Smooth muscle cell (in vitro differentiated cells): ENCODE measurements around the gene ERBB4. TPM values are rescaled to one million over a fixed set of nuclear protein-coding genes. Genes with fewer than 3 reads are reported as not detected.

Experiments
- DNase-seq: peaks from one replicate; lab custom pipeline; 2025; ENCODE audit not compliant: unreplicated experiment; lab: John Stamatoyannopoulos, UW
- H2AFZ ChIP-seq: fragments of 200-600 bp; sonication (generic); 2 replicates; pipeline ENCODE4 v1.6.0; 2016; ENCODE audit warnings: antibody characterized with exemption, low read depth, mild to moderate bottlenecking
- H3F3A ChIP-seq: fragments of 200-600 bp; sonication (generic); 2 replicates; pipeline ENCODE4 v1.6.0; 2017; ENCODE audit warnings: antibody characterized with exemption, low read depth
- H3K27ac ChIP-seq: fragments of 200-600 bp; sonication (generic); 2 replicates; pipeline ENCODE4 v1.5.1; 2016; ENCODE audit warnings: low read depth, mild to moderate bottlenecking
- H3K27me3 ChIP-seq: fragments of 200-600 bp; sonication (generic); 2 replicates; pipeline ENCODE4 v1.6.1; 2016; ENCODE audit warnings: low read depth, mild to moderate bottlenecking
- H3K36me3 ChIP-seq: fragments of 200-600 bp; sonication (generic); 2 replicates; pipeline ENCODE4 v1.5.1; 2016; ENCODE audit warnings: low read depth
- H3K4me1 ChIP-seq: fragments of 200-600 bp; sonication (generic); 2 replicates; pipeline ENCODE4 v1.5.1; 2016; ENCODE audit warnings: low read depth
- H3K4me2 ChIP-seq: fragments of 200-600 bp; sonication (generic); 2 replicates; pipeline ENCODE4 v1.6.0; 2016; ENCODE audit warnings: mild to moderate bottlenecking
- H3K4me3 ChIP-seq: fragments of 200-600 bp; sonication (generic); 2 replicates; pipeline ENCODE4 v1.5.1; 2016; ENCODE audit warnings: mild to moderate bottlenecking
- H3K79me2 ChIP-seq: fragments of 200-600 bp; sonication (generic); 2 replicates; pipeline ENCODE4 v1.6.0; 2016; ENCODE audit warnings: low read depth, mild to moderate bottlenecking
- H3K9ac ChIP-seq: fragments of 200-600 bp; sonication (generic); 2 replicates; pipeline ENCODE4 v1.6.0; 2016; ENCODE audit warnings: low read depth
- H3K9me3 ChIP-seq: fragments of 200-600 bp; sonication (generic); replicated peaks from 2 replicates; pipeline ENCODE4 v1.5.1; 2016; ENCODE audit warnings: low read depth
- H4K20me1 ChIP-seq: fragments of 200-600 bp; sonication (generic); 2 replicates; pipeline ENCODE4 v1.6.0; 2016; ENCODE audit warnings: low read depth
- CTCF ChIP-seq: fragments of 200-600 bp; sonication (generic); IDR thresholded peaks from 2 replicates; pipeline ENCODE4 v1.5.1; 2017; ENCODE audit warnings: borderline replicate concordance, mild to moderate bottlenecking, antibody characterized with exemption; ENCODE audit not compliant: insufficient read depth, poor library complexity, severe bottlenecking
- WGBS: methylation state at CpG from one replicate; pipeline ENCODE4 v1.1.7; 2016; ENCODE audit warnings: low lambda C conversion rate; 5-methylcytosine and 5-hydroxymethylcytosine counted together
- polyA plus RNA-seq: library from polyadenylated mRNA; unstranded; fragments of >200 nt; fragmentation: Nextera tagmentation; extraction: Ambion mirVana; gene quantifications from 2 replicates; pipeline ENCODE4 v1.2.1, GENCODE V29; 2016
- total RNA-seq: library from RNA; depleted of rRNA; stranded (reverse); fragments of >200 nt; gene quantifications from 2 replicates; pipeline ENCODE4 v1.2.3, GENCODE V29; 2014

ERBB4 gene
- total and polyA plus RNA-seq, 2 experiments from 2014 or later = 0.67 TPM; not detected in 1

- TF ChIP-seq CTCF = no peak
- Histone ChIP-seq H3K36me3 (no peaks in the 10 kb centered on the region), H3K4me2 (no peak overlapping the region), H3K27ac (no peak overlapping the region), H3K4me1 (no peaks in the 10 kb centered on the region), H3K9me3 (no peaks in the 10 kb centered on the region), H3K4me3 (no peak overlapping the region), H3K79me2 (no peaks in the 10 kb centered on the region), H3K9ac (no peak overlapping the region), H3F3A (no peaks in the 10 kb centered on the region), H2AFZ (no peak overlapping the region), H4K20me1 (no peaks in the 10 kb centered on the region), H3K27me3 (peaks cover 3% of the 10 kb centered on the region)
- no peak for DNase-seq
- WGBS = 82% methylated on average over 3 of the region's 3 CpGs
Measured at GRCh38 chr2:212186166-212186565, 352.4 kb downstream of the ERBB4 start.

GRCh38 chr2:212181646-212182045 lies 357.0 kb downstream of the ERBB4 start:
- no peak overlapping the region for H3K9ac ChIP-seq
- no peak overlapping the region for H3K4me3 ChIP-seq
- no peaks in the 10 kb centered on the region for H3K79me2 ChIP-seq
- no peak overlapping the region for H2AFZ ChIP-seq
- peaks cover 3% of the 10 kb centered on the region for H3K27me3 ChIP-seq
- WGBS = 72% methylated on average over 1 of the region's 1 CpG
- no peaks in the 10 kb centered on the region for H4K20me1 ChIP-seq
- no peak overlapping the region for H3K4me2 ChIP-seq
- H3K36me3 ChIP-seq = no peaks in the 10 kb centered on the region
- no peak for DNase-seq
- H3K4me1 ChIP-seq = no peaks in the 10 kb centered on the region
- TF ChIP-seq CTCF = no peak
- H3K9me3 ChIP-seq = no peaks in the 10 kb centered on the region
- no peak overlapping the region for H3K27ac ChIP-seq
- H3F3A ChIP-seq = no peaks in the 10 kb centered on the region

- Histone ChIP-seq H3K27ac (no peak overlapping the region), H4K20me1 (no peaks in the 10 kb centered on the region), H3K4me1 (no peaks in the 10 kb centered on the region), H3K9ac (no peak overlapping the region), H3F3A (no peaks in the 10 kb centered on the region), H3K79me2 (no peaks in the 10 kb centered on the region), H3K27me3 (peaks cover 3% of the 10 kb centered on the region), H2AFZ (no peak overlapping the region), H3K4me2 (no peak overlapping the region), H3K4me3 (no peak overlapping the region), H3K36me3 (no peaks in the 10 kb centered on the region), H3K9me3 (no peaks in the 10 kb centered on the region)
- WGBS = 82% methylated on average over 3 of the region's 3 CpGs
- no peak for DNase-seq
- TF ChIP-seq CTCF = no peak
Measured at GRCh38 chr2:212180408-212181083, 358.1 kb downstream of the ERBB4 start.

GRCh38 chr2:212177724-212178123 lies 360.9 kb downstream of the ERBB4 start:
- no peak overlapping the region for H3K4me2 ChIP-seq
- H3K9ac ChIP-seq = no peak overlapping the region
- WGBS = 46% methylated on average over 2 of the region's 2 CpGs
- H3K4me3 ChIP-seq = no peak overlapping the region
- no peaks in the 10 kb centered on the region for H3K27me3 ChIP-seq
- no peaks in the 10 kb centered on the region for H3K79me2 ChIP-seq
- H3F3A ChIP-seq = no peaks in the 10 kb centered on the region
- H3K4me1 ChIP-seq = no peaks in the 10 kb centered on the region
- H3K9me3 ChIP-seq = no peaks in the 10 kb centered on the region
- no peaks in the 10 kb centered on the region for H4K20me1 ChIP-seq
- no peak overlapping the region for H2AFZ ChIP-seq
- no peak for TF ChIP-seq CTCF
- no peak overlapping the region for H3K27ac ChIP-seq
- no peaks in the 10 kb centered on the region for H3K36me3 ChIP-seq
- DNase-seq = no peak
